GM19238 (cell line): ENCODE results near the gene ATN1.

Experiments
- DNase-seq: peaks from one replicate; pipeline ENCODE4 v3.0.0; 2011; ENCODE audit warnings: low spot score; ENCODE audit not compliant: insufficient read length

ATN1 gene

DNA sequence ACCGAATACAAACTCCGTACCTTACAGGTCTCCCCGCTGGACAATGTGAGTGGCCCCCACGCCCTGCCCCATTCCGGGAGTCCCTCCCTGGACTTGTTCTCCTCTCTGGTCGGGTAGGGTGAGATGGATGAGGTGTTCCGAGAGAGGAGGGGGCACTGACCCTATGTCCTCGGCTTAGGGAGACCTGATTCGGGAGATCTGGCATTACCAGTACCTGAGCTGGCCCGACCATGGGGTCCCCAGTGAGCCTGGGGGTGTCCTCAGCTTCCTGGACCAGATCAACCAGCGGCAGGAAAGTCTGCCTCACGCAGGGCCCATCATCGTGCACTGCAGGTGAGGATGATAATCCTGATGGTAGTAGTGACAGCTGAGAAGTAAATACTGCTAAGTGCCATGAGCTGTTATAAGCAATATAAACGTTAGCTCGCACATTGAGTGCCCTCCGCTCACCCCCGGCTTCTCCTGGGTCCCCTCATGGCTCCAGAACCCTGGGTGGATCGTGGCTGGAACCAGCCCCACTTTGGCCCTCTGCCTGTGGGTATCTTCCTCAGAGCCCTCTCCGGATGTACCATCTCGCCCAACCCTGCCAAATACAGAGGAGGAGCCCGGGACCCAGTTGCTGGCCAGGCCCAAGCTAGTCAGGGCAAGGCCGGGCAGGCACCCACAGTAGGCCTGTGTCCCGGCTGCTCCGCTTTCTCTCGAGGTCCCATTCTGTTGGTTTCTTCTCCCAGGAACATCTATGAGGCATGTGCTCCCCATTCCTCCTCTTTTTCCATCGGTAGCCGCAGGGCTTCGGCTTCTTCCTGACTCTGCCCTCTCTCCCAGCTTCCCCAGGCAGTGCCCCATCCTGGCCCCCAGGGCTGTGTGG, 30.2 kb downstream of the ATN1 start:
- DNase-seq, result no peak

GRCh38 chr12:6958609-6959057, 30.9 kb downstream of the ATN1 start:
- no peak for DNase-seq

GRCh38 chr12:6959058-6959804, 31.5 kb downstream of the ATN1 start:
- no peak for DNase-seq

GRCh38 chr12:6959805-6960592, 32.2 kb downstream of the ATN1 start:
- no peak for DNase-seq

DNA sequence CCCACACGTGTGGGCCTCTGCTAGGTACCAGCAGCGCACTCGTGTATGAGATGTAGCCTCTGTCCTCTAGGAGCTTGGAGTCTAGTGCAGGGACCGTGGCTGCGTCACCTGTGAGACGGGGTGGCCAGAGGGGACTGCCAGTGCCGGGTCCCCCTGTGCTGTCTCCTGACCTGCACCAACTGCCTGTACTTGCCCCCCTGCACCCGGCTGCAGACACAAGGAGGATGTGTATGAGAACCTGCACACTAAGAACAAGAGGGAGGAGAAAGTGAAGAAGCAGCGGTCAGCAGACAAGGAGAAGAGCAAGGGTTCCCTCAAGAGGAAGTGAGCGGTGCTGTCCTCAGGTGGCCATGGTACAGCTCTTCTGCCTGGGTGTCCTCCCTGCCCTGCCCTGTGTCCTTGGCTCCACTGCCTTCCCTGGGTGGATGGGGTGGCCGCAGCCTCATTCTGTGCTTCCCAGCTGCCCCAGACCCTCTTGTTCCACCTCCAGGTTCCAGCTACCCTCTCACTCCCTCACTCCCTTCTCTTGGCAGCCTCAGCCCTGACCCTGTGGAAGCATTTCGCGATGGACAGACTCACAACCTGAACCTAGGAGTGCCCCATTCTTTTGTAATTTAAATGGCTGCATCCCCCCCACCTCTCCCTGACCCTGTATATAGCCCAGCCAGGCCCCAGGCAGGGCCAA, 33.0 kb downstream of the ATN1 start:
- DNase-seq, result no peak

GRCh38 chr12:6961278-6961694, 33.5 kb downstream of the ATN1 start:
- no peak for DNase-seq

DNA sequence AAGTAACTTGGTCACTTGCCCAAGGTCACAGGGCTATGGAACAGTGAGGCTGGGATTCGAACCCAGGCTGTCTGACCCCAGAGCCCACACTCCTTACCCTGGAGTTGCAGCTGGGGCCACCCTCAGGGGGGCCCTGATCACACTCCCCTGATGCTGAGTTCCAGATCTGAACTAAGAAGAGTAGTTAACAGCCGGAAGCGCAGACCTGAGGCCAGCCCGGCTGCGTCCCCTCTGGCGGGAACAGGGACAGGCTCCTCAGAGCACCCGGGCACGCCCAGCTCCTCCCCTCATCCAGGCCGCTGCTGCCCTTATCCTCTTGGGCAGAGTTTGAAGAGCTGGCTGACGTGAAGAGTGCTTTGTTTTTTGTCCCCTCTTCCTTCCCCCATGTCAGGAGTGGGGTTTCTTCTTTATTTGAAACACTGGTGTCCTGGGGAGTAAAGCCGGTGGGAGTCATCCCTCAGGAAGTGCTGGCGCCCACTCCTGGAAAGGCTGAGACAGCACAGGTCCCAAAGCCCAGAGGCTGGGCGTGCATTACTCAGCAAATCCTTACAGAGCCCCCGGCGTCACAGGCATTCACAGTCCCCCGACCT, 34.0 kb downstream of the ATN1 start:
- no peak for DNase-seq

DNA sequence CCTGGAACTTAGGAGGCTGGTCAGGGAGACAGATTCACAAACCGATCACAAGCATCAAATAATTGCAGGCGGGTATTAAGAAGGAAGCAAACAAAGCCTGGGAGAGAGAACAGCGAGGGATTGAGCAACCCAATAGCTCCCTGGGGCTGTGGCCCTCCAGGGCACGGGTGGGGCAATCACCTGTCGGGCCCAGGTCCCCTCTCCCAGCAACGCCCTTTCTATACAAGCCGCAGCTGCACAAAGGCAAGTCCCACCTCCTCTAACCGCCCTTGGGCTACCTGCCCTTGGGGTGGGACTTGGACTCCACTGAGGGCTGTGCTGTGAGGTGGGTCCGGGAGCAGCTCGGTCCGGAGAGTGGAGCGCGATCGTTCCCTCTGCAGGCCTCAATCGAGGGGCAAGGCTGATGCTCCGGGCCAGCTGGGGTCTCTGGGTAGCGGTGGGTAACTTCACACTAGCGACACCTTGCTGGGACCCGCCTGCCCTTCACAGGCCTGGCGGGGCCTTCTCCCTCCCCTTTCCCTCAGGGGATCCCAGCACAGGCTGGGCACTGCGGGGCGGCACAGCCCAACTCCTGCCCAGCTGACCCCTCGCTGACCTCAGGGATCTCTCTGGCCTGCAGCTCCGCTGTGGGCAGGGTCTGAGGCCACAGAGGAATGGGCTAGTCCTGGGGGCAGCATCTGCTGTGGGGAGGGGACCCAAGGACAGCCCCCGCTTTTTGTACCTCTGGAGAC, 34.7 kb downstream of the ATN1 start:
- no peak for DNase-seq

DNA sequence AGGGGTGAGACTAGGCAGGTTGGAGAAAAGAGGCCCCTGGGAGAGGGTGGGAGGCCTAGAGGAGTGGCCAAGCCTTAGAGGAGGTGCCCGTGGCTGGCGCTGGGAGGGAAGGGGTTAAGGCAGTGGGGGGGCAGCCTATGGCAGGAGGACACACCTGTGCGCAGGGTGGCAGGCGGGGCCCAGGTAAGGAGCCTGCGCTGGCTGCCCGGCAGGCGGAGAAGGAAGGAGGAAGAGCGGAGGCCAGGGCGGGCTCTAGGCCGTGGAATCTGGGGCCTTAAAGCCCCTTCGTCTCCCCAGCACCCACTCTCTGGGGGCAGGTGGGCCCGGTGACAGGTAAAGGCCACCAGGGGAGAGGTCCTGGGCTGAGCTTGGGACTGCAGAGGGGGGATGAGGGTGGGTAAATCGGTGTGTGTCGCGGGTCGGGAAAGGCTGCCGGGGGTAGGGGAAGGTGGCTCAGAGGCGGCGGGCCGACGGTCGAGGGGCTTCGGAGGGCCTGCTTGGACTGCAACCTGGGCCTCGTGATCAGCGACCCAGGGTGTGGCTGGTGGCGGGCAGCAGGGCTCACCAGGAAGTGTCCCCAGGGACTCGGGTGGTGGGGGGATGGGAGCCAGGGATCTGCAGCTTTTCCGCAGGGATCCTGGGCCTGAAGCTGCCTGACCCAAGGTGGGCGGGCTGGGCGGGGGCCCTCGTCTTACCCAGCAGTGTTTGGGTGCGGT, 35.4 kb downstream of the ATN1 start:
- no peak for DNase-seq

DNA sequence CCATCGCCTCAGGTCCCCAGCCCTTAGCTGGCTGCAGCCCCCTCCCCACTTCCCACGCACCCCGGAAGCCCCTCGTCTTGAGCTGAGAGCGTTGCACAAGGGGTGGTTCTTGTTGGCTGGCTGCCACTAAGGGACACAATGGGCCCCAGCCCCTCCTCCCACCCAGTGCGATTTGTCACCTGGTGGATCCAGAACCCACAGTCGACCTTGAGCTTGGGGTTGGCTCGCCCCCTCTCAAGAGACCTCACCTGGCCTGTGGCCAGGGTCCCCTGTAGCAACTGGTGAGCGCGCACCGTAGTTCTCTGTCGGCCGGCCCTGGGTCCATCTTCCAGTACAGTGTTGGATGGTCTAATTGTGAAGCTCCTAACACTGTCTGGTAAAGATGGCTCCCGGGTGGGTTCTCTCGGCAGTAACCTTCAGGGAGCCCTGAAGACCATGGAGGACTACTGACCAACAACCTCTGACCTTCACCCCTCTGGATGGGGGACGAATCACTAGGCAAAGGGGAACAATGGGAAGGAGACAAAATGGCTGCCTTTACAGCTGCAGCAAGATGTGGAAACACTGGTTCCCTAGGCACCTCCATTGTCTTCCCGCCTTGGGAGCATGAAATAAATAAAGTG, 36.1 kb downstream of the ATN1 start:
- no peak for DNase-seq

DNA sequence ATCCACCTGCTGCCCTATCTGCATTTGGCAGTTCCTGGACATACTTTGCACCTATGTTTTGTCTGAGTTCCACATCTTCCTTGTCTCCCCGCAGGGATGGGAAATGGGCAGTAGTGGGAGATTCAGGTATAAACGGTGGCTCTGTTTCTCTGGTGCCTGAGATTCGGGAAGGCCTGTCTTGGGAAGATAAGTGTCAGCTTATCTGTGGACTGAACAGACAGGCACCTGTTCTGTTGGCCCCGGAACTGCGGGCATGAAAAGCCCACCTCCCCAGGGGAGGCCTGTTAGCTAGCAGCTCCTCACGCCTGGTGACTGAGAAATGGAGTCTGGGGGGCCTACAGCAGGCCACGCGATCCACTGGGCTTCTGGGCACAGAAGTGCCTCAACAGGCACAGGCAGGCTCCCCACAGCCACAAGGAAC, 36.9 kb downstream of the ATN1 start:
- DNase-seq, result no peak

DNA sequence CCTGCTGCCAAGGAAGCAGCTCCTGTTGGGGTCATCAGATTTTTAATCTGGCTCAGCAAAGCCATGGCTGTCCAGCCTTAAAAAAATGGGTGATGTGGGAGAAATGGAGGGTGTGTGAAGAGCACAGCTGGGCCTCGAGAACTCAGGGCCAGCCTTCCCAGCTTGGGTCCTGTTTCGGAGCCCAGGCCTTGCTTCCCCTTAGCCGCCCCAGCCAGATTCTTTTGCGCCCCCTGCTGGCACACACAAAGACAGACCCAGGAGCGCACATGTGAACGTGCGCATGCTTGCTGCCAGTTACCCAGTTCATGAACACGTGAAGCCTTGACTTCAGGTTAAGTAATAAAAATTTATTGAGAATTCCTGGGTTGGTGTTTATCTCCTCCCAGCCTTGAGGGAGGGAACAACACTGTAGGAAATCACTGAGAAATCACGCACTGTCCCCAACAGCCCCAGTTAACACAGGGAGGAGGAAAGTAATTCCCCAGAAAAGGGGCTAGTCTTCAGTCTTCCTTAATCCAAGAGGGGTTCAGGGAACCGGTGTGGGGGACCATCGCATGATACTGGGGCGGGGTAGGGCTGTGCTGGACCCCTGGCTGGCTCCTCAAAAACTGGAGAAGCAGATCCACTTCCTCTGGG, 37.4 kb downstream of the ATN1 start:
- peak; percentile 80 for DNase-seq

DNA sequence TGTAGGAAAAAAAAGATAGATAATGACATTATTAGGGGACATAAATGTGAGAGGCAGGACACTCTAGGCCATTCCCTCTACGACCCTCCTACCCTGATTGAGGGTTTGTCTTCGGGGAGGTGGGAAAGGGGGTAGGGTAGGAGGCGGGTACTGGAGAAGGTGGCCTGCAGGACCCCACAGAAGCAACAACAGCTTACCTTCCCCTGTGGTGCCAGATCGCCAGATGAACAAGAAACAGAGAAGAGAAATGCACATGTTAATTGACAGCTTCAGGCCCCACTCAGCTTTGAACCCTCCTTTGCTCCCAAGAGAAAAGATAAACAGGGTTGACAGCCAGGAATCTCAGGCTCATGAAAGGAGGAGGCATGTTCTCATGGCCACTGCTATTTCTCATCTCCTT, 38.0 kb downstream of the ATN1 start:
- no peak for DNase-seq

- DNase-seq, result no peak
Measured at GRCh38 chr12:6966351-6966750, 38.6 kb downstream of the ATN1 start.

DNA sequence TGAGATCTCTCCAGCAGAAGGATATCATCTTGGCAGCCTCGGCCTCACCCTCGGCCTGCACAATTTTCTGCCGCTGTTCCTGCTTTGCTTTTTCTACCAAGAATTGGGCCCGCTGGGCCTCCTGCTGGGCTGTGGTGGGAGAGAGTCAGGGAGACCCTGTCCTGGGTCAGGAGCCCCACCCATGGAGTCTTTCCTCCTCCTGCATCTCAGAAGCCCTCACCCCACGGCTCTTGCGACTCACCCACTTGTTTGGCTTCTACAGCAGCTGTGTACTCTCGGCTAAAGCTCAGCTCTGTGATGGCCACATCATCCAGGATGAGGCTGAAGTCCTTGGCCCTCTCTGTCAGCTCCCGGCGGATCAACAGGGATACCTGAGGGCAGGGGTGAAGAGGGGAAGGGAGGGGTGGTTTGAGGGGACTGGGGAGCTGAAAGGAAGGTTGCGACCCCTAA, 39.9 kb downstream of the ATN1 start:
- no peak for DNase-seq

DNA sequence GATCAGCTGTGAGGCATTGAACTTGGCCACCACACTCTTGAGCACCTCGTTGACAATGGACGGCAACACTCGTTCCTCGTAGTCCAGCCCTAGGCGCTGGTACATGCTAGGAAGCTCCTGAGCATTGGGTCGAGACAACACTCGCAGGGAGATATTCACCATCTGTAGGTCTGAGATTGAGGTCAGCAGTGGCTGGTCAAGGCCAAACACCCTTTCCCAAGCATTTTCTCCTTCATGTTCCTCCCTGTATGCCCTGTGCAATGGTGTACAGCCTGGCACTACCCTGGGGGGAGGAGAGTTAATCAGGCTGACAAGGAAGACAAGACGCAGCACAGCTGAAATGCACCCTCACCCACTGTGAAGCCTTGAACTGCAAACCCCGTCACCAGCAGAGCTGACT, 40.7 kb downstream of the ATN1 start:
- DNase-seq, result no peak

- no peak for DNase-seq
Measured at GRCh38 chr12:6970096-6970527, 42.4 kb downstream of the ATN1 start.

GRCh38 chr12:6974180-6974579, 46.4 kb downstream of the ATN1 start:
- no peak for DNase-seq
